ENCODE measurements around the gene CDC42BPA. TPM values are rescaled to one million over a fixed set of nuclear protein-coding genes. Genes with fewer than 3 reads are reported as not detected.

The CDC42BPA gene, protein sequence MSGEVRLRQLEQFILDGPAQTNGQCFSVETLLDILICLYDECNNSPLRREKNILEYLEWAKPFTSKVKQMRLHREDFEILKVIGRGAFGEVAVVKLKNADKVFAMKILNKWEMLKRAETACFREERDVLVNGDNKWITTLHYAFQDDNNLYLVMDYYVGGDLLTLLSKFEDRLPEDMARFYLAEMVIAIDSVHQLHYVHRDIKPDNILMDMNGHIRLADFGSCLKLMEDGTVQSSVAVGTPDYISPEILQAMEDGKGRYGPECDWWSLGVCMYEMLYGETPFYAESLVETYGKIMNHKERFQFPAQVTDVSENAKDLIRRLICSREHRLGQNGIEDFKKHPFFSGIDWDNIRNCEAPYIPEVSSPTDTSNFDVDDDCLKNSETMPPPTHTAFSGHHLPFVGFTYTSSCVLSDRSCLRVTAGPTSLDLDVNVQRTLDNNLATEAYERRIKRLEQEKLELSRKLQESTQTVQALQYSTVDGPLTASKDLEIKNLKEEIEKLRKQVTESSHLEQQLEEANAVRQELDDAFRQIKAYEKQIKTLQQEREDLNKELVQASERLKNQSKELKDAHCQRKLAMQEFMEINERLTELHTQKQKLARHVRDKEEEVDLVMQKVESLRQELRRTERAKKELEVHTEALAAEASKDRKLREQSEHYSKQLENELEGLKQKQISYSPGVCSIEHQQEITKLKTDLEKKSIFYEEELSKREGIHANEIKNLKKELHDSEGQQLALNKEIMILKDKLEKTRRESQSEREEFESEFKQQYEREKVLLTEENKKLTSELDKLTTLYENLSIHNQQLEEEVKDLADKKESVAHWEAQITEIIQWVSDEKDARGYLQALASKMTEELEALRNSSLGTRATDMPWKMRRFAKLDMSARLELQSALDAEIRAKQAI (N-terminal part only)
- 24.3 TPM for polyA plus RNA-seq
- long read RNA-seq, donor 1, partial matches to known transcripts, result 0 of 2 reads
- long read RNA-seq, donor 1, other reads (novel, unspliced or antisense), result 0 of 2 reads
- long read RNA-seq, donor 2, partial matches to known transcripts, result 0 of 1 reads
- long read RNA-seq, donor 2, other reads (novel, unspliced or antisense), result 0 of 1 reads
- long read RNA-seq, donor 3, result 0 reads
- long read RNA-seq, donor 4, result 0 reads
- long read RNA-seq, donor 5, result 0 reads
- long read RNA-seq, donor 6, result 0 reads
- long read RNA-seq, donor 7, result 0 reads
- long read RNA-seq, donor 8, result 0 reads
- long read RNA-seq, donor 9, result 0 reads
- long read RNA-seq, donor 10, result 0 reads
- long read RNA-seq, donor 11, result 0 reads

- Histone ChIP-seq H3K27ac (ENCODE audit: low read length) (peak within 1 kb of the TSS; percentile 94), H3K9me3 (ENCODE audit: control insufficient read depth, low read depth, low read length) (no peaks in the 10 kb centered on the region), H3K27me3 (ENCODE audit: control insufficient read depth, insufficient read depth, low read length) (no peaks in the 10 kb centered on the region), H3K36me3 (ENCODE audit: control insufficient read depth, insufficient read depth, low read length) (no peaks in the 10 kb centered on the region), H3K4me1 (ENCODE audit: control insufficient read depth, insufficient read depth, low read length) (peaks cover 10% of the 10 kb centered on the region), H3K4me3 (ENCODE audit: low read length) (peak within 1 kb of the TSS; percentile 92)
- WGBS (ENCODE audit: insufficient coverage, low lambda C conversion rate), result no CpG with 5 or more reads among the region's 98 CpGs
- peak; percentile 77 to 90 for DNase-seq
Measured at GRCh38 chr1:227318016-227318852, at the start of gene CDC42BPA. Gene CDC42BPA, minus strand, starts transcription at chr1:227318492. Its CDS starts 1,310 bp downstream, at chr1:227317182.

GRCh38 chr1:227368009-227368408 lies 49.7 kb upstream of the CDC42BPA start:
- H3K9me3 ChIP-seq (ENCODE audit: control insufficient read depth, low read depth, low read length), result no peaks in the 10 kb centered on the region
- no peaks in the 10 kb centered on the region for H3K27me3 ChIP-seq (ENCODE audit: control insufficient read depth, insufficient read depth, low read length)
- no peaks in the 10 kb centered on the region for H3K36me3 ChIP-seq (ENCODE audit: control insufficient read depth, insufficient read depth, low read length)
- no peak overlapping the region for H3K4me3 ChIP-seq (ENCODE audit: low read length)
- H3K27ac ChIP-seq (ENCODE audit: low read length), result no peak overlapping the region
- DNase-seq, result no peak
- WGBS (ENCODE audit: insufficient coverage, low lambda C conversion rate), result no CpG with 5 or more reads among the region's 1 CpG
- no peaks in the 10 kb centered on the region for H3K4me1 ChIP-seq (ENCODE audit: control insufficient read depth, insufficient read depth, low read length)

DNA sequence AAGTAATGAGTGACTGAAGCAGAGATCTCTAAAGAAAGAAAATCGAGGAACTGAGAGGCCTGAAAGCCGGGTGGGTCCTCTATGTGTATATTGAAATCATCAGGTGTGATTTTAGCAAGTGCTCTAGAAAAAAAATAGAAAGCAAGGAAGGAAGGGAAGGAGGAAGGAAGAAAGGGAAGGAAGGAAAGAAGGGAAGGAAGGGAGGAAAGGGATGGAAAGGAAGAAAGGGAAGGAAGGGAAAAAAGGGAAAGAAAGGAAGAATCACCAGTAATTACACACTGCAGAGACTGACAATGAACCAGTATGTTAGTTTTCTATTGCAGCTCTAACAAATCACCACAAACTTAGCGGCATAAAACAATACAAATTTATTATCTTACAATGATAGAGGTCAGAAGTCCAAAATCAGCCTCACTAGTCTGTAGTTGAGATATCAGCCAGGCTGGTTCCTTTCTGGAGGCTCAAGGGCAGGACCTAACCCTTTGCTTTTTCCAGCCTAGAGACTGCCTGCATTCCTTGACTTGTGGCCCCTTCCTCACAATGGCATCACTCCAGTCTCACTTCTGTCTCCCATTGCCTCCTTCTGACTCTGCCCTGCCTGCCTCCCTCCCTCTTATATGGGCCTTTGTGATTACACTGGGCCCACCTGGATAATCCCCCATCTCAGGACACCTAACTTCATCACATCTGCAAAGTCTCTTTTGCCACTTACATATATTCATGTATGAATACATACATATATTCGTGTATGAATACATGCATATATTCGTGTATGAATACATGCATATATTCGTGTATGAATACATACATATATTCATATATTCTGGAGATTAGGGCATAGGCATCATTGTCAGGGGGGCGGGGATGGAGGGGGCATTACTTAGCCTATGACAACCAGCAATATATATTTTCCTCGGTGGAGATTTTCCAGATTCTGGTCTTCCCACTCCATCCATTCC lies 47.5 kb upstream of the CDC42BPA start:
- Histone ChIP-seq H3K9me3 (ENCODE audit: control insufficient read depth, low read depth, low read length) (no peaks in the 10 kb centered on the region), H3K27ac (ENCODE audit: low read length) (no peak overlapping the region), H3K4me3 (ENCODE audit: low read length) (no peak overlapping the region), H3K27me3 (ENCODE audit: control insufficient read depth, insufficient read depth, low read length) (no peaks in the 10 kb centered on the region), H3K36me3 (ENCODE audit: control insufficient read depth, insufficient read depth, low read length) (no peaks in the 10 kb centered on the region), H3K4me1 (ENCODE audit: control insufficient read depth, insufficient read depth, low read length) (no peaks in the 10 kb centered on the region)
- 97% methylated on average over 5 of the region's 8 CpGs for WGBS (ENCODE audit: insufficient coverage, low lambda C conversion rate)
- peak in 1 of 2 donors; percentile 22 for DNase-seq

- Histone ChIP-seq H3K4me1 (ENCODE audit: control insufficient read depth, insufficient read depth, low read length) (no peaks in the 10 kb centered on the region), H3K27ac (ENCODE audit: low read length) (no peak overlapping the region), H3K4me3 (ENCODE audit: low read length) (no peak overlapping the region), H3K36me3 (ENCODE audit: control insufficient read depth, insufficient read depth, low read length) (no peaks in the 10 kb centered on the region), H3K27me3 (ENCODE audit: control insufficient read depth, insufficient read depth, low read length) (no peaks in the 10 kb centered on the region), H3K9me3 (ENCODE audit: control insufficient read depth, low read depth, low read length) (no peaks in the 10 kb centered on the region)
- WGBS (ENCODE audit: insufficient coverage, low lambda C conversion rate), result no CpG with 5 or more reads among the region's 2 CpGs
- no peak for DNase-seq
Measured at GRCh38 chr1:227364657-227365056, 46.4 kb upstream of the CDC42BPA start.

DNA sequence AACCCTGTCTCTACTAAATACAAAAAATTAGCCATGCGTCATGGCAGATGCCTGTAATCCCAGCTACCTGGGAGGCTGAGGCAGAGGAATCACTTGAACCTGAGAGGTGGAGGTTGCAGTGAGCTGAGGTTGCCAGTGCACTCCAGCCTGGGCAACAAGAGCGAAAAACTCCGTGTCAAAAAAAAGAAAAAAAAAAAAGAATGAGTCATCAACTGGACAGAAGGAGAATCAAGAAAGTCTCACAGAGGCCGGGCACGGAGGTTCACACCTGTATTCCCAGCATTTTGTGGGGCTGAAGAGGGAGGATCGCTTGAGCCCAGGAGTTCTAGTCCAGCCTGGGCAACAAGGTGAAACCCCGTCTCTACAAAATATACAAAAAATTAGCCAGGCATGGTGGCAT lies 45.5 kb upstream of the CDC42BPA start:
- Histone ChIP-seq H3K4me1 (ENCODE audit: control insufficient read depth, insufficient read depth, low read length) (no peaks in the 10 kb centered on the region), H3K27me3 (ENCODE audit: control insufficient read depth, insufficient read depth, low read length) (no peaks in the 10 kb centered on the region), H3K27ac (ENCODE audit: low read length) (no peak overlapping the region), H3K36me3 (ENCODE audit: control insufficient read depth, insufficient read depth, low read length) (no peaks in the 10 kb centered on the region), H3K9me3 (ENCODE audit: control insufficient read depth, low read depth, low read length) (no peaks in the 10 kb centered on the region), H3K4me3 (ENCODE audit: low read length) (no peak overlapping the region)
- no peak for DNase-seq
- WGBS (ENCODE audit: insufficient coverage, low lambda C conversion rate), result 86% methylated on average over 2 of the region's 7 CpGs

- Histone ChIP-seq H3K27ac (ENCODE audit: low read length) (no peak overlapping the region), H3K9me3 (ENCODE audit: control insufficient read depth, low read depth, low read length) (no peaks in the 10 kb centered on the region), H3K4me3 (ENCODE audit: low read length) (no peak overlapping the region), H3K36me3 (ENCODE audit: control insufficient read depth, insufficient read depth, low read length) (no peaks in the 10 kb centered on the region), H3K4me1 (ENCODE audit: control insufficient read depth, insufficient read depth, low read length) (peaks cover 7% of the 10 kb centered on the region), H3K27me3 (ENCODE audit: control insufficient read depth, insufficient read depth, low read length) (no peaks in the 10 kb centered on the region)
- WGBS (ENCODE audit: insufficient coverage, low lambda C conversion rate), result no CpG with 5 or more reads among the region's 1 CpG
- DNase-seq, result no peak
Measured at GRCh38 chr1:227362039-227362438, 43.7 kb upstream of the CDC42BPA start.

GRCh38 chr1:227357927-227358302 lies 39.6 kb upstream of the CDC42BPA start:
- no peaks in the 10 kb centered on the region for H3K36me3 ChIP-seq (ENCODE audit: control insufficient read depth, insufficient read depth, low read length)
- no peaks in the 10 kb centered on the region for H3K9me3 ChIP-seq (ENCODE audit: control insufficient read depth, low read depth, low read length)
- peaks cover 17% of the 10 kb centered on the region for H3K4me1 ChIP-seq (ENCODE audit: control insufficient read depth, insufficient read depth, low read length)
- peak overlapping the region; percentile 67 for H3K27ac ChIP-seq (ENCODE audit: low read length)
- H3K4me3 ChIP-seq (ENCODE audit: low read length), result no peak overlapping the region
- no peak for DNase-seq
- no peaks in the 10 kb centered on the region for H3K27me3 ChIP-seq (ENCODE audit: control insufficient read depth, insufficient read depth, low read length)
- WGBS (ENCODE audit: insufficient coverage, low lambda C conversion rate), result 100% methylated on average over 1 of the region's 6 CpGs

GRCh38 chr1:227357171-227357926 lies 39.1 kb upstream of the CDC42BPA start:
- Histone ChIP-seq H3K4me3 (ENCODE audit: low read length) (no peak overlapping the region), H3K27ac (ENCODE audit: low read length) (peak overlapping the region; percentile 67), H3K4me1 (ENCODE audit: control insufficient read depth, insufficient read depth, low read length) (peaks cover 17% of the 10 kb centered on the region), H3K36me3 (ENCODE audit: control insufficient read depth, insufficient read depth, low read length) (no peaks in the 10 kb centered on the region), H3K27me3 (ENCODE audit: control insufficient read depth, insufficient read depth, low read length) (no peaks in the 10 kb centered on the region), H3K9me3 (ENCODE audit: control insufficient read depth, low read depth, low read length) (no peaks in the 10 kb centered on the region)
- WGBS (ENCODE audit: insufficient coverage, low lambda C conversion rate), result 38% methylated on average over 1 of the region's 7 CpGs
- DNase-seq, result peak; percentile 71 to 94
